PC-9 (cell line): Measurements from ENCODE around the gene GOLIM4. TPM values are rescaled to one million over a fixed set of nuclear protein-coding genes. Genes with fewer than 3 reads are reported as not detected.

Experiments used
- BruUV-seq: library from RNA; stranded (reverse); fragments of 400-500 nt; replicated peaks from 2 replicates; lab custom pipeline; 2021; lab: Mats Ljungman, UMichigan
- CTCF ChIA-PET: fragments of 300-600 bp; sonication (Branson Sonifier 250); formaldehyde crosslinking; loops from one replicate; lab custom pipeline; 2022; ENCODE audit warnings: antibody characterized with exemption; lab: Charles Lee
- POLR2A ChIA-PET: fragments of 300-600 bp; sonication (Branson Sonifier 250); formaldehyde crosslinking; loops from one replicate; lab custom pipeline; 2022; ENCODE audit warnings: antibody characterized with exemption; ENCODE audit not compliant: unreplicated experiment; lab: Charles Lee
- DNase-seq, 2 experiments: peaks; one replicate each; pipeline versions ENCODE4 v3.0.0 to v3.0.0-alpha.2; 2015 to 2022; ENCODE audit warnings: mixed read lengths in 1 of 2
- H2AFZ ChIP-seq: fragments of 200-600 bp; sonication (generic); 2 replicates; pipeline ENCODE4 v1.8.1; 2017; ENCODE audit warnings: antibody characterized with exemption
- H3F3A ChIP-seq: fragments of 200-600 bp; sonication (generic); 2 replicates; pipeline ENCODE4 v1.8.1; 2017; ENCODE audit warnings: antibody characterized with exemption, mild to moderate bottlenecking, low read depth; ENCODE audit not compliant: insufficient read depth
- H3K27ac ChIP-seq: fragments of 200-600 bp; sonication (generic); 2 replicates; pipeline ENCODE4 v1.6.1; 2016; ENCODE audit warnings: mixed run types
- H3K27me3 ChIP-seq: fragments of 200-600 bp; sonication (generic); 2 replicates; pipeline ENCODE4 v1.6.1; 2016; ENCODE audit warnings: low read depth, mixed run types; ENCODE audit not compliant: insufficient read depth
- H3K36me3 ChIP-seq: fragments of 200-600 bp; sonication (generic); 2 replicates; pipeline ENCODE4 v1.6.1; 2016; ENCODE audit warnings: low read depth, mixed run types
- H3K4me1 ChIP-seq: fragments of 200-600 bp; sonication (generic); replicated peaks from 2 replicates; pipeline ENCODE4 v1.6.1; 2016; ENCODE audit warnings: mixed run types; ENCODE audit not compliant: insufficient read depth
- H3K4me2 ChIP-seq: fragments of 200-600 bp; sonication (generic); 2 replicates; pipeline ENCODE4 v1.6.1; 2017; ENCODE audit warnings: mixed run types
- H3K4me3 ChIP-seq: fragments of 200-600 bp; sonication (generic); 2 replicates; pipeline ENCODE4 v1.6.1; 2016; ENCODE audit warnings: mixed run types
- H3K79me2 ChIP-seq: fragments of 200-600 bp; sonication (generic); 2 replicates; pipeline ENCODE4 v1.6.1; 2017; ENCODE audit warnings: low read depth, mixed run types
- H3K9me2 ChIP-seq: fragments of 200-600 bp; sonication (generic); 2 replicates; pipeline ENCODE4 v1.8.1; 2017; ENCODE audit warnings: mild to moderate bottlenecking; ENCODE audit not compliant: insufficient read depth
- H3K9me3 ChIP-seq: fragments of 200-600 bp; sonication (generic); 2 replicates; pipeline ENCODE4 v1.8.1; 2016; ENCODE audit warnings: low read depth; ENCODE audit not compliant: insufficient read depth
- H4K20me1 ChIP-seq: fragments of 200-600 bp; sonication (generic); 2 replicates; pipeline ENCODE4 v1.8.1; 2017; ENCODE audit not compliant: insufficient read depth
- EZH2 ChIP-seq: fragments of 200-600 bp; sonication (generic); IDR thresholded peaks from 2 replicates; pipeline ENCODE4 v1.8.0; 2017; ENCODE audit warnings: antibody characterized with exemption, low read depth
- intact Hi-C: fragments of 100-400 bp; cut with micrococcal nuclease; formaldehyde crosslinking; loops from one replicate; pipeline ENCODE4 v1.10.0; 2022; ENCODE audit not compliant: unreplicated experiment
- total RNA-seq: library from RNA; stranded (reverse); gene quantifications from 2 replicates; pipeline ENCODE4 v1.2.3, GENCODE V29; 2021
- TF ChIP-seq, protein P1 (sequence below): fragments of 200-600 bp; sonication (generic); conservative IDR thresholded peaks from 2 replicates; pipeline ENCODE4 v1.6.1; 2017; ENCODE audit warnings: mixed run types, antibody characterized with exemption, mild to moderate bottlenecking, moderate library complexity

Gene GOLIM4
- total RNA-seq, 1 experiment from 2014 or later = 17.5 TPM

DNA sequence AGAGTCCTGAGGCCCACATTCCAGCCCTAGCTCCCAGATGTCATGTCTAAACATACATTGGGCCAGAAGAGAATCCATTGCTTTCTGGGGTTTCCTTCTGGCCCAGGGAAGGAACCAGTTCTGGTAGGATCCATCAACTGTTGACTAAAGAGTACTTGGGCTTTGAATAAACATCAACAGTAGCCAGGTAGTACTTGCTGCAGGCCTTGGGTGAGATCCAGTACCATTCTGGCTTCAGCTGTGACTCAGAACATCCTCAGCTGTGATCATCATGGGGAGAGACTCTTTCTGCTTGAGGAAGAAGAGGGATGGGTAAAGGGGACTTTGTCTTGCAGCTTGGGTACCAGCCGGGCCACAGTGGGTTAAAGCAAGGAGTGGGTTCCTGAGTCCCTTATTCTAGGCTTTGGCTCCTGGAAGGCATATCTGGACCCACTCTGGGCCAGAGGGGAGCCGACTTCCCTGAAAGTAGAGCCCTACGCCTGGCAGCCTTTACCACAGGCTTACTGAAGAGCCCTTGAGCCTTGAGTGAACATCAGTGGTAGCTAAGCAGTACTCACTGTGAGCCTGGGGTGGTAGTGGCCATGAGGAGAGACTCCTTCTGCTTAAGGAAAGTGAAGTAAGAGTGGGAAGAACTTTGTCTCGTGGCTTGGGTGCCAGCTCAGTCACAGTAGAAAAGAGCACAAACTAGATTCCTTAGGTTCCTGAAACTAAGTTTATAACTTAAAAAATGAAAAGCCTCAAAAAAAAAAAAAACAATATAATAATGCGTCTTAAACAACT, 128.3 kb downstream of the GOLIM4 start:
- no TSS peak for BruUV-seq
- H3F3A ChIP-seq = no peaks in the 10 kb centered on the region
- no peaks in the 10 kb centered on the region for H4K20me1 ChIP-seq
- H3K4me3 ChIP-seq = no peak overlapping the region
- no peak for DNase-seq
- H3K27me3 ChIP-seq = no peaks in the 10 kb centered on the region
- no peak overlapping the region for H3K27ac ChIP-seq
- H3K4me1 ChIP-seq = no peaks in the 10 kb centered on the region
- POLR2A ChIA-PET = interaction anchor here (0.7 kb wide), 1 partner anchor 338 kb away, joined by 17 read pairs; no protein-coding TSS in a partner anchor
- H3K36me3 ChIP-seq = no peaks in the 10 kb centered on the region
- CTCF ChIA-PET = no interaction called here
- no peaks in the 10 kb centered on the region for H3K9me2 ChIP-seq
- TF ChIP-seq, protein P1, sequence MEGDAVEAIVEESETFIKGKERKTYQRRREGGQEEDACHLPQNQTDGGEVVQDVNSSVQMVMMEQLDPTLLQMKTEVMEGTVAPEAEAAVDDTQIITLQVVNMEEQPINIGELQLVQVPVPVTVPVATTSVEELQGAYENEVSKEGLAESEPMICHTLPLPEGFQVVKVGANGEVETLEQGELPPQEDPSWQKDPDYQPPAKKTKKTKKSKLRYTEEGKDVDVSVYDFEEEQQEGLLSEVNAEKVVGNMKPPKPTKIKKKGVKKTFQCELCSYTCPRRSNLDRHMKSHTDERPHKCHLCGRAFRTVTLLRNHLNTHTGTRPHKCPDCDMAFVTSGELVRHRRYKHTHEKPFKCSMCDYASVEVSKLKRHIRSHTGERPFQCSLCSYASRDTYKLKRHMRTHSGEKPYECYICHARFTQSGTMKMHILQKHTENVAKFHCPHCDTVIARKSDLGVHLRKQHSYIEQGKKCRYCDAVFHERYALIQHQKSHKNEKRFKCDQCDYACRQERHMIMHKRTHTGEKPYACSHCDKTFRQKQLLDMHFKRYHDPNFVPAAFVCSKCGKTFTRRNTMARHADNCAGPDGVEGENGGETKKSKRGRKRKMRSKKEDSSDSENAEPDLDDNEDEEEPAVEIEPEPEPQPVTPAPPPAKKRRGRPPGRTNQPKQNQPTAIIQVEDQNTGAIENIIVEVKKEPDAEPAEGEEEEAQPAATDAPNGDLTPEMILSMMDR = no peak
- TF ChIP-seq EZH2 = no peak
- H2AFZ ChIP-seq = no peak overlapping the region
- no peaks in the 10 kb centered on the region for H3K9me3 ChIP-seq
- intact Hi-C loops = no loop called here
- no peaks in the 10 kb centered on the region for H3K79me2 ChIP-seq
- H3K4me2 ChIP-seq = no peak overlapping the region
